Lung microvascular endothelial cell (primary cell): ENCODE data around the gene ESRRB. TPM values are rescaled to one million over a fixed set of nuclear protein-coding genes. Genes with fewer than 3 reads are reported as not detected.

Experiments used
- DNase-seq, 2 donors: peaks; one replicate each; pipeline versions ENCODE4 v3.0.0 to v3.0.0-alpha.2; 2010; ENCODE audit warnings: low read depth in 2 of 2
- total RNA-seq: library from RNA; depleted of rRNA; stranded (reverse); fragments of >200 nt; gene quantifications from 2 replicates; pipeline ENCODE4 v1.2.1, GENCODE V29; 2014

Gene ESRRB
- total RNA-seq, 1 donor from 2014 or later = not detected

- no peak for DNase-seq
Measured at GRCh38 chr14:76407449-76408150, 31.7 kb downstream of the ESRRB start.

GRCh38 chr14:76408877-76409276, 32.9 kb downstream of the ESRRB start:
- DNase-seq = no peak

GRCh38 chr14:76412501-76412900, 36.6 kb downstream of the ESRRB start:
- no peak for DNase-seq

GRCh38 chr14:76413106-76413961, 37.4 kb downstream of the ESRRB start:
- no peak for DNase-seq

- no peak for DNase-seq
Measured at GRCh38 chr14:76413962-76414600, 38.1 kb downstream of the ESRRB start.

- no peak for DNase-seq
Measured at GRCh38 chr14:76419399-76419798, 43.5 kb downstream of the ESRRB start.

GRCh38 chr14:76420827-76421226, 44.9 kb downstream of the ESRRB start:
- DNase-seq = no peak

GRCh38 chr14:76421662-76422061, 45.7 kb downstream of the ESRRB start:
- no peak for DNase-seq

GRCh38 chr14:76422662-76423061, 46.7 kb downstream of the ESRRB start:
- DNase-seq = no peak

GRCh38 chr14:76423534-76423933, 47.6 kb downstream of the ESRRB start:
- DNase-seq = no peak

GRCh38 chr14:76424359-76424758, 48.4 kb downstream of the ESRRB start:
- DNase-seq = no peak

- DNase-seq = no peak
Measured at GRCh38 chr14:76426161-76426696, 50.3 kb downstream of the ESRRB start.

GRCh38 chr14:76428611-76429010, 52.7 kb downstream of the ESRRB start:
- DNase-seq = no peak

- DNase-seq = no peak
Measured at GRCh38 chr14:76430017-76430416, 54.1 kb downstream of the ESRRB start.

GRCh38 chr14:76430475-76430980, 54.6 kb downstream of the ESRRB start:
- DNase-seq = no peak

- no peak for DNase-seq
Measured at GRCh38 chr14:76431538-76431937, 55.6 kb downstream of the ESRRB start.

- no peak for DNase-seq
Measured at GRCh38 chr14:76432827-76433752, 57.2 kb downstream of the ESRRB start.

GRCh38 chr14:76434220-76434619, 58.3 kb downstream of the ESRRB start:
- DNase-seq = no peak

- DNase-seq = no peak
Measured at GRCh38 chr14:76439237-76439775, 63.4 kb downstream of the ESRRB start.

- DNase-seq = no peak
Measured at GRCh38 chr14:76446486-76446885, 70.5 kb downstream of the ESRRB start.
